HG03159 (cell line): ENCODE results near the gene IRF2BP2.

Experiments
- ATAC-seq: cut with Tn5 transposase; IDR thresholded peaks from one replicate; pipeline ENCODE4 v1.9.1; 2021; ENCODE audit warnings: mild to moderate bottlenecking, moderate library complexity; ENCODE audit not compliant: unreplicated experiment

IRF2BP2 gene

DNA sequence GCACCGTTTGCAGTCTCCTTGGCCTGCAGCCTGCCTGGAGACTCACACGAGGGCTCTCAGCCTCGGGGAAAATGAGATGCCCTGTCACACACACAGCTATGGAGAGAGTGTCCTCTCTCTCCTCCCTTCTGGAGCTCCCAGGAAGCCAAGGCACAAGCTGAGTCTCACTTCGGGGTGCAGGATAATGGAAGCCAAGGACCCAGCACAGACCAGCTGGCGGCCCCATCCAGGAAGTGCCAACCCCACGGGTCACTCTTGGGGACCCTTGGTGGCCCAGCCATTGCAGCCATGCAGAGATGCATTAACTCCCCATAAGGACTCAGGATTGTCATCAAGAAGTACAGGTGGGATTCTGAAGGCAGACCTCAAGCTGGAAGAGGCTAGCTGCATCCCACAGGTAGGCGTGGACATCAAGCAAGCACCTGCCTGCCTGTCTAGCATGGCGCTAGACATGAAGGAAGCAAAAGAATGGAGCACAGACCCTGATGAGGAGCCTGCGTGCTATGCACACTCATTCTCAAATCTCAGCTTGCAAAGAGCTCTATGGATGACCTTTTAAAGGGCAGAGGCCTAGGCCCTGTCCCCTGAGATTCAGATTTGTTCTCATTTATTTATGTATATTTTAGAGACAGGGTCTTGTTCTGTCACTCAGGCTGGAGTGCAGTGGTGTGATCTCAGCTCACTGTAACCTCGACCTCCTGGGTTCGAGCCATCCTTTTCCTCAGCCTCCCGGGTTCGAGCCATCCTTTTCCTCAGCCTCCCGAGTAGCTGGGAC lies 49.9 kb downstream of the IRF2BP2 start:
- no peak for ATAC-seq

GRCh38 chr1:234559152-234559901 lies 50.7 kb downstream of the IRF2BP2 start:
- no peak for ATAC-seq

GRCh38 chr1:234558330-234558836 lies 51.6 kb downstream of the IRF2BP2 start:
- no peak for ATAC-seq

GRCh38 chr1:234556245-234556943 lies 53.6 kb downstream of the IRF2BP2 start:
- no peak for ATAC-seq

DNA sequence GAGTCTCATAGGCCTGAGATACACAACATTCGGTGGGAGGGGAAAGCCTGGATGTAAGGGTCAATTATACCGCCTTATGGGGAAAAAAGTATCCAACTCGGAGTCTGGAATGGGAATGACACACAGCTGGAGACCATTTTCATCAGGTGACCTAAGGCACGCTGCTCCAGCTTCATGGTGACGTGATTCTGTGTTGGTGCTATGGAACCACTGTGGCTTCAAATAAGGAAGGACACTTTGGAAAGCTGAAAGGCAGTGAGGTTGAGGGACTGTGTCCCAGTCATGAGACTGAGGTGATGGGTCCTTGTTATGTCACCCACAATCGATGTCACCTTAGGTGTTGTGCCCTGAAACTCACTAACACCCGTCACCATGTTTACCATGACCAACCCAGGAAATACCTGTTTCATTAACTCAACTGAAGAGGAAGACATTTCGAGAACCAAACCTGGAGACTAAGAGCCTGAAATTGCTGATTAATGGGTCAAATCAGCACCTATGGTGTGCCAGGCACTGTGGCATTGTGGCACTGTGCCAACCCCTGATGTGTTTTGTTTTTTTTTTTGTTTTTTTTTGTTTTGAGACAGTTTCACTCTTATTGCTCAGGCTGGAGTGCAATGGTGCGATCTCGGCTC lies 54.5 kb downstream of the IRF2BP2 start:
- no peak for ATAC-seq

DNA sequence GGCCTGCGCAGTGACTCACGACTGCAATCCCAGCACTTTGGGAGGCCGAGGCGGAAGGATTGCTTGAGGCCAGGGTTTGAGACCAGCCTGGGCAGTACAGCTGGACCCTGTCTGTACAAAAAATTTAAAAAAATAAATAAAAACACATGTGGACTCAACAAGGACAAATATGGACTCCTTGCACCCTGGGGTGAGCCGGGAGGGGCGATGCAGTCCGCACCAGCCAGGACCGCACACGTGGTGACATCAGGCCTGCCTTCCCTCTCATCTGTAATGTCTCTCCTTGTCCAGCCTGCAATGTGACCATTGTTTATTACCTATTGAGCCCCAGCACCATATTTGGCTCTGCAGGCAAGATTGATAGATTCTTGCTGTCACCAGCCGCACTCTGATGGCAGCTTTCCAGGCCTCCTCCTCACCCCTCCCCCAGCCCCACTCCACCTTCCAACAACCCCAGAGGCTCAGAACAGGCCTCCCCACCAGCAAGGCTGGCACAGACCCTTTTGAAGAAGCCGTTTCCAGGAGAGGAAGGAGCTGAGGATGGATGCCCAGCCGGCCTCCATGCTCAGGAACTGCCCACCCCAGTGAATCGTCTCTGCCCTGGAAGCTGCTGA lies 55.2 kb downstream of the IRF2BP2 start:
- ATAC-seq, result no peak
